Measurements from ENCODE around the gene ZDHHC22.

ZDHHC22 gene

GRCh38 chr14:77094672-77095284, 46.8 kb downstream of the ZDHHC22 start:
- no peak overlapping the region for H3K4me3 ChIP-seq (ENCODE audit: low read length)
- H3K4me1 ChIP-seq (ENCODE audit: control insufficient read depth, insufficient read depth, low read length): peaks cover 24% of the 10 kb centered on the region

GRCh38 chr14:77092676-77093075, 48.9 kb downstream of the ZDHHC22 start:
- Histone ChIP-seq H3K4me3 (ENCODE audit: low read length) (no peak overlapping the region), H3K27me3 (ENCODE audit: control insufficient read depth, insufficient read depth, low read length) (no peaks in the 10 kb centered on the region), H3K36me3 (ENCODE audit: control insufficient read depth, insufficient read depth, low read length) (no peaks in the 10 kb centered on the region), H3K9me3 (ENCODE audit: control insufficient read depth, low read length) (no peaks in the 10 kb centered on the region), H3K9ac (ENCODE audit: low read length) (no peak overlapping the region), H3K4me1 (ENCODE audit: control insufficient read depth, insufficient read depth, low read length) (peaks cover 32% of the 10 kb centered on the region)

More at GRCh38 chr14:77094672-77095284, 46.8 kb downstream of the ZDHHC22 start:
- H3K9me3 ChIP-seq (ENCODE audit: control insufficient read depth, low read length): no peaks in the 10 kb centered on the region
- H3K27me3 ChIP-seq (ENCODE audit: control insufficient read depth, insufficient read depth, low read length): no peaks in the 10 kb centered on the region
- H3K36me3 ChIP-seq (ENCODE audit: control insufficient read depth, insufficient read depth, low read length): peaks cover 3% of the 10 kb centered on the region
- no peak overlapping the region for H3K9ac ChIP-seq (ENCODE audit: low read length)

GRCh38 chr14:77091518-77091917, 50.1 kb downstream of the ZDHHC22 start:
- Histone ChIP-seq H3K4me3 (ENCODE audit: low read length) (no peak overlapping the region), H3K9ac (ENCODE audit: low read length) (no peak overlapping the region), H3K27me3 (ENCODE audit: control insufficient read depth, insufficient read depth, low read length) (no peaks in the 10 kb centered on the region), H3K36me3 (ENCODE audit: control insufficient read depth, insufficient read depth, low read length) (no peaks in the 10 kb centered on the region), H3K9me3 (ENCODE audit: control insufficient read depth, low read length) (no peaks in the 10 kb centered on the region), H3K4me1 (ENCODE audit: control insufficient read depth, insufficient read depth, low read length) (peaks cover 29% of the 10 kb centered on the region)

GRCh38 chr14:77088645-77089044, 52.9 kb downstream of the ZDHHC22 start:
- Histone ChIP-seq H3K9me3 (ENCODE audit: control insufficient read depth, low read length) (no peaks in the 10 kb centered on the region), H3K36me3 (ENCODE audit: control insufficient read depth, insufficient read depth, low read length) (no peaks in the 10 kb centered on the region), H3K4me1 (ENCODE audit: control insufficient read depth, insufficient read depth, low read length) (peaks cover 27% of the 10 kb centered on the region), H3K9ac (ENCODE audit: low read length) (no peak overlapping the region), H3K27me3 (ENCODE audit: control insufficient read depth, insufficient read depth, low read length) (no peaks in the 10 kb centered on the region), H3K4me3 (ENCODE audit: low read length) (peak overlapping the region; percentile 17)

- Histone ChIP-seq H3K9me3 (ENCODE audit: control insufficient read depth, low read length) (no peaks in the 10 kb centered on the region), H3K4me3 (ENCODE audit: low read length) (peak overlapping the region; percentile 17), H3K27me3 (ENCODE audit: control insufficient read depth, insufficient read depth, low read length) (no peaks in the 10 kb centered on the region), H3K9ac (ENCODE audit: low read length) (peak overlapping the region; percentile 13), H3K36me3 (ENCODE audit: control insufficient read depth, insufficient read depth, low read length) (no peaks in the 10 kb centered on the region), H3K4me1 (ENCODE audit: control insufficient read depth, insufficient read depth, low read length) (peaks cover 26% of the 10 kb centered on the region)
These were observed 53.4 kb downstream of the ZDHHC22 start for GRCh38 chr14:77088219-77088618.

- Histone ChIP-seq H3K4me3 (ENCODE audit: low read length) (no peak overlapping the region), H3K9me3 (ENCODE audit: control insufficient read depth, low read length) (no peaks in the 10 kb centered on the region), H3K9ac (ENCODE audit: low read length) (peak overlapping the region; percentile 13), H3K27me3 (ENCODE audit: control insufficient read depth, insufficient read depth, low read length) (no peaks in the 10 kb centered on the region), H3K4me1 (ENCODE audit: control insufficient read depth, insufficient read depth, low read length) (peaks cover 22% of the 10 kb centered on the region), H3K36me3 (ENCODE audit: control insufficient read depth, insufficient read depth, low read length) (no peaks in the 10 kb centered on the region)
These were observed 54.0 kb downstream of the ZDHHC22 start for GRCh38 chr14:77087631-77088030.

GRCh38 chr14:77086951-77087350, 54.6 kb downstream of the ZDHHC22 start:
- H3K36me3 ChIP-seq (ENCODE audit: control insufficient read depth, insufficient read depth, low read length): no peaks in the 10 kb centered on the region
- no peak overlapping the region for H3K9ac ChIP-seq (ENCODE audit: low read length)
- no peaks in the 10 kb centered on the region for H3K27me3 ChIP-seq (ENCODE audit: control insufficient read depth, insufficient read depth, low read length)
- H3K4me1 ChIP-seq (ENCODE audit: control insufficient read depth, insufficient read depth, low read length): peaks cover 22% of the 10 kb centered on the region
- H3K9me3 ChIP-seq (ENCODE audit: control insufficient read depth, low read length): no peaks in the 10 kb centered on the region
- no peak overlapping the region for H3K4me3 ChIP-seq (ENCODE audit: low read length)

GRCh38 chr14:77086017-77086727, 55.4 kb downstream of the ZDHHC22 start:
- Histone ChIP-seq H3K4me3 (ENCODE audit: low read length) (no peak overlapping the region), H3K9ac (ENCODE audit: low read length) (no peak overlapping the region), H3K27me3 (ENCODE audit: control insufficient read depth, insufficient read depth, low read length) (no peaks in the 10 kb centered on the region)

GRCh38 chr14:77085538-77085937, 56.1 kb downstream of the ZDHHC22 start:
- Histone ChIP-seq H3K9me3 (ENCODE audit: control insufficient read depth, low read length) (no peaks in the 10 kb centered on the region), H3K27me3 (ENCODE audit: control insufficient read depth, insufficient read depth, low read length) (no peaks in the 10 kb centered on the region), H3K36me3 (ENCODE audit: control insufficient read depth, insufficient read depth, low read length) (no peaks in the 10 kb centered on the region), H3K4me3 (ENCODE audit: low read length) (no peak overlapping the region), H3K4me1 (ENCODE audit: control insufficient read depth, insufficient read depth, low read length) (peaks cover 22% of the 10 kb centered on the region), H3K9ac (ENCODE audit: low read length) (no peak overlapping the region)

More at GRCh38 chr14:77086017-77086727, 55.4 kb downstream of the ZDHHC22 start:
- Histone ChIP-seq H3K36me3 (ENCODE audit: control insufficient read depth, insufficient read depth, low read length) (no peaks in the 10 kb centered on the region), H3K9me3 (ENCODE audit: control insufficient read depth, low read length) (no peaks in the 10 kb centered on the region), H3K4me1 (ENCODE audit: control insufficient read depth, insufficient read depth, low read length) (peaks cover 22% of the 10 kb centered on the region)

GRCh38 chr14:77084985-77085384, 56.6 kb downstream of the ZDHHC22 start:
- Histone ChIP-seq H3K4me3 (ENCODE audit: low read length) (no peak overlapping the region), H3K4me1 (ENCODE audit: control insufficient read depth, insufficient read depth, low read length) (peaks cover 22% of the 10 kb centered on the region), H3K36me3 (ENCODE audit: control insufficient read depth, insufficient read depth, low read length) (no peaks in the 10 kb centered on the region), H3K27me3 (ENCODE audit: control insufficient read depth, insufficient read depth, low read length) (no peaks in the 10 kb centered on the region), H3K9ac (ENCODE audit: low read length) (no peak overlapping the region), H3K9me3 (ENCODE audit: control insufficient read depth, low read length) (no peaks in the 10 kb centered on the region)

GRCh38 chr14:77083082-77083481, 58.5 kb downstream of the ZDHHC22 start:
- peaks cover 7% of the 10 kb centered on the region for H3K4me1 ChIP-seq (ENCODE audit: control insufficient read depth, insufficient read depth, low read length)
- no peaks in the 10 kb centered on the region for H3K9me3 ChIP-seq (ENCODE audit: control insufficient read depth, low read length)
- H3K4me3 ChIP-seq (ENCODE audit: low read length): no peak overlapping the region
- no peak overlapping the region for H3K9ac ChIP-seq (ENCODE audit: low read length)
- H3K27me3 ChIP-seq (ENCODE audit: control insufficient read depth, insufficient read depth, low read length): no peaks in the 10 kb centered on the region
- no peaks in the 10 kb centered on the region for H3K36me3 ChIP-seq (ENCODE audit: control insufficient read depth, insufficient read depth, low read length)

GRCh38 chr14:77082356-77082755, 59.2 kb downstream of the ZDHHC22 start:
- Histone ChIP-seq H3K9ac (ENCODE audit: low read length) (no peak overlapping the region), H3K4me1 (ENCODE audit: control insufficient read depth, insufficient read depth, low read length) (no peaks in the 10 kb centered on the region), H3K27me3 (ENCODE audit: control insufficient read depth, insufficient read depth, low read length) (no peaks in the 10 kb centered on the region), H3K4me3 (ENCODE audit: low read length) (no peak overlapping the region), H3K9me3 (ENCODE audit: control insufficient read depth, low read length) (no peaks in the 10 kb centered on the region), H3K36me3 (ENCODE audit: control insufficient read depth, insufficient read depth, low read length) (no peaks in the 10 kb centered on the region)

All from mucosa of stomach (tissue), 1 donor.